ENCODE measurements around the gene GOLGA1.

GRCh38 chr9:124854822-124855221 is 86.1 kb downstream of the GOLGA1 start:
- TF ChIP-seq CTCF (conservative IDR thresholded peaks at IDR 0.05 in 1 of 2, IDR thresholded peaks at IDR 0.05 in 1 of 2; ENCODE audit: extremely low read depth in 1 of 2, insufficient read depth in 1 of 2, low read depth in 1 of 2, low read length in 2 of 2), result no peak
- no peak for TF ChIP-seq EZH2 (IDR thresholded peaks at IDR 0.05; ENCODE audit: borderline replicate concordance, low read length)
